Gastrocnemius medialis (tissue), 4 donors: ENCODE measurements around the gene ZFYVE28. TPM values are rescaled to one million over a fixed set of nuclear protein-coding genes. Genes with fewer than 3 reads are reported as not detected.

Source experiments
- ATAC-seq, 2 donors: fragments of 150-250 bp; one replicate each; pipeline ENCODE4 v1.9.1; 2016
- DNase-seq, 2 donors: peaks; one replicate each; pipeline ENCODE4 v3.0.0-alpha.2; 2019
- H3K27ac ChIP-seq, 4 donors: fragments of 200-600 bp; sonication (generic); 1 replicate in 1 of 4; 2 replicates in 3 of 4; pipeline ENCODE4 v1.5.1; 2016 to 2018; ENCODE audit warnings: mild to moderate bottlenecking in 2 of 4, moderate library complexity in 1 of 4
- H3K27me3 ChIP-seq, 3 donors: fragments of 200-600 bp; sonication (generic) in 2 of 3; 1 replicate in 1 of 3; 2 replicates in 2 of 3; pipeline versions ENCODE4 v1.5.1 to v1.6.0; 2016 to 2019; ENCODE audit warnings: mild to moderate bottlenecking in 1 of 3, moderate library complexity in 1 of 3
- H3K36me3 ChIP-seq, 2 donors: fragments of 200-600 bp; sonication (generic) in 1 of 2; one replicate each; pipeline ENCODE4 v1.5.1; 2017 to 2018
- H3K4me1 ChIP-seq, 2 donors: fragments of 200-600 bp; sonication (generic) in 1 of 2; one replicate each; pipeline ENCODE4 v1.5.1; 2016 to 2017; ENCODE audit warnings: mild to moderate bottlenecking in 2 of 2
- H3K4me3 ChIP-seq, 4 donors: fragments of 200-600 bp; sonication (generic) in 3 of 4; 1 replicate in 1 of 4; 2 replicates in 3 of 4; pipeline ENCODE4 v1.5.1; 2016 to 2019; ENCODE audit warnings: mild to moderate bottlenecking in 2 of 4
- H3K9me3 ChIP-seq, 3 donors: fragments of 200-600 bp; sonication (generic) in 2 of 3; 1 replicate in 1 of 3; 2 replicates in 2 of 3; pipeline ENCODE4 v1.5.1; 2016 to 2019
- POLR2A ChIP-seq, 2 donors: fragments of 450-650 bp; IDR thresholded peaks; one replicate each; pipeline ENCODE4 v1.6.1; 2017; ENCODE audit warnings: antibody characterized with exemption in 2 of 2, mild to moderate bottlenecking in 2 of 2, moderate library complexity in 2 of 2
- in situ Hi-C, 4 donors: fragments of 200-750 bp; cut with MboI; loops; one replicate each; pipeline versions ENCODE4 v1.15.0 to v1.8.0; 2017; ENCODE audit warnings: low sequenced_read_pairs in 4 of 4
- intact Hi-C: fragments of 100-400 bp; cut with DNase I; formaldehyde crosslinking; loops from one replicate; pipeline ENCODE4 v1.15.1; 2023; ENCODE audit warnings: low total_unique reads
- total RNA-seq, 4 donors: library from RNA; depleted of rRNA; stranded (reverse); fragments of >200 nt; gene quantifications; one replicate each; pipeline versions ENCODE4 v1.1.0 to v1.2.3, GENCODE V29; 2016
- TF ChIP-seq, protein P1 (sequence below), 5 experiments: fragments of 450-650 bp in 3 of 5; fragments of 200-600 bp in 2 of 5; sonication (generic) in 2 of 5; IDR thresholded peaks in 4 of 5; conservative IDR thresholded peaks in 1 of 5; 1 replicate in 4 of 5; 2 replicates in 1 of 5; pipeline ENCODE4 v1.5.1; 2016 to 2019; ENCODE audit warnings: antibody characterized with exemption in 5 of 5, mild to moderate bottlenecking in 3 of 5, moderate library complexity in 3 of 5

The ZFYVE28 gene
- total RNA-seq, 4 donors from 2014 or later: 1.8 to 6.0 (median 3.4) TPM

- Histone ChIP-seq H3K36me3 (no peaks in the 10 kb centered on the region), H3K4me3 (no peak overlapping the region), H3K27ac (no peak overlapping the region), H3K9me3 (no peaks in the 10 kb centered on the region), H3K27me3 (no peaks in the 10 kb centered on the region), H3K4me1 (no peaks in the 10 kb centered on the region)
- ATAC-seq (no peak), DNase-seq (no peak)
- TF ChIP-seq, protein P1, sequence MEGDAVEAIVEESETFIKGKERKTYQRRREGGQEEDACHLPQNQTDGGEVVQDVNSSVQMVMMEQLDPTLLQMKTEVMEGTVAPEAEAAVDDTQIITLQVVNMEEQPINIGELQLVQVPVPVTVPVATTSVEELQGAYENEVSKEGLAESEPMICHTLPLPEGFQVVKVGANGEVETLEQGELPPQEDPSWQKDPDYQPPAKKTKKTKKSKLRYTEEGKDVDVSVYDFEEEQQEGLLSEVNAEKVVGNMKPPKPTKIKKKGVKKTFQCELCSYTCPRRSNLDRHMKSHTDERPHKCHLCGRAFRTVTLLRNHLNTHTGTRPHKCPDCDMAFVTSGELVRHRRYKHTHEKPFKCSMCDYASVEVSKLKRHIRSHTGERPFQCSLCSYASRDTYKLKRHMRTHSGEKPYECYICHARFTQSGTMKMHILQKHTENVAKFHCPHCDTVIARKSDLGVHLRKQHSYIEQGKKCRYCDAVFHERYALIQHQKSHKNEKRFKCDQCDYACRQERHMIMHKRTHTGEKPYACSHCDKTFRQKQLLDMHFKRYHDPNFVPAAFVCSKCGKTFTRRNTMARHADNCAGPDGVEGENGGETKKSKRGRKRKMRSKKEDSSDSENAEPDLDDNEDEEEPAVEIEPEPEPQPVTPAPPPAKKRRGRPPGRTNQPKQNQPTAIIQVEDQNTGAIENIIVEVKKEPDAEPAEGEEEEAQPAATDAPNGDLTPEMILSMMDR (IDR thresholded peaks at IDR 0.05 in 4 of 5, conservative IDR thresholded peaks at IDR 0.05 in 1 of 5): no peak
- TF ChIP-seq POLR2A (IDR thresholded peaks at IDR 0.05): no peak
- in situ Hi-C loops: no loop called here
- intact Hi-C loops: no loop called here
Measured at GRCh38 chr4:2286904-2287593, 131.4 kb downstream of the ZFYVE28 start.

DNA sequence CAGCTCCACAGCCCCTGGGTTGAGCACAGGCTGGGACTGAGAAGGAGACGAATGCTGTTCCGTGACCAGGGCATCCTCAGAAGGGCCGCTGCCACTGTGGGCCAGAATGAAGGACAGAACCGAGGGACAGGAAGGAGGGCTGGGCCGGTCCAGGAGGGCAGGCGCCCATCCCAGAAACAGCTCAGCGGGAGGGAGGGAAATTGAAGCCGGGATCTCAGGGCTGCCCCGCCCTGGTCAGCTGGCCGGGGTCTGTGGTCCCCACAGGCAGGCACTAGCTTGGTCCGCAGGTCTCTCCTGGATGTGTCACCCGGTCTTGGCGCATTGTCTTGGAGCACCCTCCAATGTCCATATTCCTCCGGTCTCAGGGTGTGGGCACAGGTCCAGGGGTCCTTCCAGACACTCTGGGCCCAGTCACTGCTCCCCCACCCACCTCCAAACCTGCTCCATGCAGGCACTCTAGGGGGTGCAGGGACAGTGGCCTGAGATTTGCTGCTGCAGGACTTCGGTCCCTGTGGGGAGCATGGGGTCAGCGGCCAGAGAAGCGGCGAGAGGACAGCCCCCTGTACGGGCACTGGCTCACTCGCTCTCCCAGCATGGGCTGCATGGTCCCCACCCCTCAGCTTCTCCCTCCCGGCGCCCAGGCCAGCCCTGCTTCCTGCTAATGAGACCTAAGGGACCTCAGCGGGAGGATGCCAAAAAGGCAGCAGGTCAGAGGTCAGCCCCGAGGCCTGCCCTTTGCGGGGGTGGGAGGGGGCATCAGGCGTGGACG lies 132.6 kb downstream of the ZFYVE28 start:
- H3K27ac ChIP-seq: no peak overlapping the region
- no peaks in the 10 kb centered on the region for H3K4me1 ChIP-seq
- in situ Hi-C loops (no loop called here), intact Hi-C loops (no loop called here)
- ATAC-seq (no peak), DNase-seq (no peak)
- no peaks in the 10 kb centered on the region for H3K9me3 ChIP-seq
- no peaks in the 10 kb centered on the region for H3K36me3 ChIP-seq
- TF ChIP-seq POLR2A (IDR thresholded peaks at IDR 0.05): no peak
- TF ChIP-seq, protein P1 (IDR thresholded peaks at IDR 0.05 in 4 of 5, conservative IDR thresholded peaks at IDR 0.05 in 1 of 5): no peak
- H3K4me3 ChIP-seq: no peak overlapping the region
- H3K27me3 ChIP-seq: no peaks in the 10 kb centered on the region

DNA sequence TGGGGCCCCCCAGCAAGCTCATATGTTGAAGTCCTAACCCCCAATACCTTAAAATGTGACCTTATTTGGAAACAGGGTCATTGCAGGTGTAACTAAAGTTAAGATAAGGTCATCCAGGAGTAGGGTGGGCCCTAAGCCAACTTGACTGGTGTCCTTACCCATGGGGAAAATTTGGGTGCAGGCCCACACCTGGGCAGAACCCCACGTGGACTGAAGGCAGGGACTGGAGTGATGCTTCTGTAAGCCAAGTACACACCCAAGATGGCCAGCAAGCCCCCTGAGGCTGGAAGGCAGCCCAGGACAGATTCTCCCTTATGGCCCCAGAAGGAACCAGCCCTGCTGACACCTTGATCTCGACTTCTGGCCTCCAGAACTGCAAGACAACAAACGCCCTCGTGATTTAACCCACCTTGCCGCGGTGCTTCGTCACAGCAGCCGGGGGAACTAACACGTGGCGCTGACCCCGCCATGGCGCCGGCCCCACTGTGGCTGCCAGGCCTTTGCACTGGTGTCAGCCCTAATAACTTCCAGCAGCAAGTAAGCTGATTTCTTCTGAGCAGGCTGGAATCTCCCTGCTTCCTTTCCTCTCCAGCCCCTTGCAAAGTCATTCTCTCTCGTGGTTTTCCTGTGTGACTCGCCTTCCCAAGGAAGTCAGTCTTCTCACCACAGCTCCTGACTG lies 133.4 kb downstream of the ZFYVE28 start:
- Histone ChIP-seq H3K4me1 (no peaks in the 10 kb centered on the region), H3K27me3 (no peaks in the 10 kb centered on the region), H3K36me3 (no peaks in the 10 kb centered on the region), H3K27ac (no peak overlapping the region), H3K4me3 (no peak overlapping the region), H3K9me3 (no peaks in the 10 kb centered on the region)
- ATAC-seq (no peak), DNase-seq (no peak)
- intact Hi-C loops (no loop called here), in situ Hi-C loops (no loop called here)
- TF ChIP-seq, protein P1 (IDR thresholded peaks at IDR 0.05 in 4 of 5, conservative IDR thresholded peaks at IDR 0.05 in 1 of 5): no peak
- no peak for TF ChIP-seq POLR2A (IDR thresholded peaks at IDR 0.05)

- H3K4me3 ChIP-seq: no peak overlapping the region
- no peaks in the 10 kb centered on the region for H3K9me3 ChIP-seq
- H3K36me3 ChIP-seq: no peaks in the 10 kb centered on the region
- in situ Hi-C loops: no loop called here
- no peaks in the 10 kb centered on the region for H3K27me3 ChIP-seq
- no peaks in the 10 kb centered on the region for H3K4me1 ChIP-seq
- TF ChIP-seq POLR2A (IDR thresholded peaks at IDR 0.05): no peak
- TF ChIP-seq, protein P1 (IDR thresholded peaks at IDR 0.05 in 4 of 5, conservative IDR thresholded peaks at IDR 0.05 in 1 of 5): no peak
- intact Hi-C loops: no loop called here
- no peak for DNase-seq
- H3K27ac ChIP-seq: no peak overlapping the region
- ATAC-seq: no peak
Measured at GRCh38 chr4:2284161-2284933, 134.1 kb downstream of the ZFYVE28 start.
